CD1c-positive myeloid dendritic cell (primary cell): ENCODE results near the gene CLCN6.
A peak's percentile ranks its signal among the peaks of the same experiment; 100 is the strongest.

Experiments
- DNase-seq: peaks from one replicate; pipeline ENCODE4 v3.0.0-alpha.2; 2016; ENCODE audit errors: extremely low spot score

CLCN6 gene

DNA sequence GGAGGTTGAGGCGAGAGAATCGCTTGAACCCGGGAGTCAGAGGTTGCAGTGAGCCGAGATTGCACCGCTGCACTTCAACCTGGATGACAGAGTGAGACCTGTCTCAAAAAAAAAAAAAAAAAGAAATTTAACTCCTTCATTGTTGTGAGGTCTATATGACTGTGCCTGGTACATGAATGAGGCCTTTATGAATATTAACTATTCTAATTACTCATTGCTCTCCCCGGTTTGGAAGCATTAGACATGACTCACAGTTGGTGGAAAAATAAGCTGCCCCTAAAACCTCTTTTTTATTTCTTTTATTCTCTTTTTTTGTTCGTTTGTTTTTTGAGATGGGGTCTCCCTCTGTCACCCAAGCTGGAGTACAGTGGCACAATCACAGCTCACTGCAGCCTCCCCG lies 49.4 kb downstream of the CLCN6 start:
- no peak for DNase-seq

GRCh38 chr1:11856698-11857097 lies 50.7 kb downstream of the CLCN6 start:
- no peak for DNase-seq

GRCh38 chr1:11857164-11857851 lies 51.3 kb downstream of the CLCN6 start:
- no peak for DNase-seq

- no peak for DNase-seq
These were observed 52.2 kb downstream of the CLCN6 start for GRCh38 chr1:11858158-11858557.

GRCh38 chr1:11858613-11858967 lies 52.6 kb downstream of the CLCN6 start, which contains the start of gene NPPB:
NPPB (minus strand) TSS chr1:11858945; CDS start chr1:11858833, 112 bp downstream.
- DNase-seq = no peak

GRCh38 chr1:11858968-11859871 lies 53.2 kb downstream of the CLCN6 start:
- peak; percentile 57 for DNase-seq

- DNase-seq = no peak
These were observed 54.1 kb downstream of the CLCN6 start for GRCh38 chr1:11860083-11860482.

DNA sequence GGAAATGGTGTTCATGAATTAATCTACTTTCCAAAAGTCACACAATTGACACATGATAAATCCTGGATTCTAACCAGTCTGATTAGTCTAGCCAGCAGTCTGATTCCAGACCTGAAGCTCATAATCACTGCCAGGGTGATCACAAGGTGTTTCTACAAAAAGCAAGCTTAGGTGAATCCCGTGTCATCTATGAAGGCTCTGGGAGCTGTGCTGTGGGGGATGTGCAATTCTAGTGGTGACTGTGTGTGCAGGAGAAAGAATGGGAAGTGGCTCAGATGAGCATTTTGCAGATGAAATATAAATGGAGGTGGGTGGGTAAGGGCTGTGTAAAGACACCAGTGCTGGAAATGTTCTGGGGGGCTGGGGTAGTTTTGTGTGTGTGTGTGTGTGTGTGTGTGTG lies 54.6 kb downstream of the CLCN6 start:
- no peak for DNase-seq

- DNase-seq = no peak
These were observed 56.9 kb downstream of the CLCN6 start for GRCh38 chr1:11862890-11863289.

GRCh38 chr1:11868331-11868980 lies 62.5 kb downstream of the CLCN6 start:
- no peak for DNase-seq

DNA sequence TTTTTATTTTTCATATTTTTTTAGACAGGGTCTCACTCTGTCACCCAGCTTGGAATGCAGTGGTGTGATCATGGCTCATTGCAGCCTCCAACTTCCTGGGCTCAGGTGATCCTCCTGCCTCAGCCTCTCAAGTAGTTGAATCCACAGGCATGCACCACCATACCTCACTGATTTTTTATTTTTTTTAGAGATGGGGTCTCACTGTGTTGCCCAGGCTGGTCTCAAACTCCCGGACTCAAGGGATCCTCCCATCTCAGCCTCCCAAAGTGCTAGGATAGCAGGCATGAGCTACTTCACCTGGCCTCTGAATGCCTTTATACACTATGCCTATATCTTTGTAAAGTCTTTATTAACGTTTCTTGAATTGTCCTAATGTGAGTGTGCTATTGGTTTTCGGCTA lies 63.1 kb downstream of the CLCN6 start:
- no peak for DNase-seq

DNA sequence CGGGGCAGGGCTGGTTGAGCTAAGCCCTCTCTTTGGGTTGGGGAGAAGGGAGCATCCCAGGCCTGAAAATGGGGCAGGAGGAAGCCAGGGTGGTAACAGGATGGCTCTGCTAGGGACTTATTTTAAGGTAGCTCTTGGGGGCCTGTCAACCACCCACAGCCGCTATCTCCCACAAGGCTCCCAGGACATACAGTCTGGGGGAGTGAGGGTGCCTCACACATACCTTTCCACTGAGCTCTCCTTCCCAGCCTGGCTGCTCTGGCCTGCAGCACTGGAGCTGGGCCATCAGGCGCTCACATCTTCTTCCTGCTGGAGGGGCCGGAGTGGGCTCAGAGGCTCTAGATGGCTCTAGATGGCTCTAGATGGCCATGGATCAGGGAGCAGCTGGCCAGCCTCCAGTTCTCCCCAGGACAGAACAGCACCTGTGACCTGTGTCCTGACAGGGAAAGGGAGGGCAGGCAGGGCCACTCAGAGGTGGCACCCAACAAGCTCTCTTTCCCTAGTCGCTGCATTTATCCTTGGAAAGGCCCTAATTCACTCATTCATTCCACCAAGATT lies 63.7 kb downstream of the CLCN6 start:
- no peak for DNase-seq

- DNase-seq = no peak
These were observed 66.6 kb downstream of the CLCN6 start for GRCh38 chr1:11872545-11872944.

- DNase-seq = no peak
These were observed 67.6 kb downstream of the CLCN6 start for GRCh38 chr1:11873395-11874257.

DNA sequence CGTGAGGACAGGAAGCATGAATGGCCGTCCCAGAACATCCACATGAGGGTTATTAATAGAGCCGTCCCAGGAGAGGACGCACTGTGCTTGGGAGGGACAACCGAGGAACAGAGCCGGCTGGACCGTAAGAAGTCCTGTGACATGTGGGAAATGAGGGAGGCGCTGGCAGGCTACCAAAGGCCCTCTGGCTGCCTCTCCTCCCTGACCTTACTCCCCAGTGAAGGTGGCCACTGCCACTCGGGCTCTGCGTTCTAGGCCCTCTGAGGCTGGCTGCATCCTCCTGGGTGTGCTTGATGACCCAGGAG lies 68.2 kb downstream of the CLCN6 start:
- no peak for DNase-seq

GRCh38 chr1:11874624-11875023 lies 68.6 kb downstream of the CLCN6 start:
- DNase-seq = no peak

DNA sequence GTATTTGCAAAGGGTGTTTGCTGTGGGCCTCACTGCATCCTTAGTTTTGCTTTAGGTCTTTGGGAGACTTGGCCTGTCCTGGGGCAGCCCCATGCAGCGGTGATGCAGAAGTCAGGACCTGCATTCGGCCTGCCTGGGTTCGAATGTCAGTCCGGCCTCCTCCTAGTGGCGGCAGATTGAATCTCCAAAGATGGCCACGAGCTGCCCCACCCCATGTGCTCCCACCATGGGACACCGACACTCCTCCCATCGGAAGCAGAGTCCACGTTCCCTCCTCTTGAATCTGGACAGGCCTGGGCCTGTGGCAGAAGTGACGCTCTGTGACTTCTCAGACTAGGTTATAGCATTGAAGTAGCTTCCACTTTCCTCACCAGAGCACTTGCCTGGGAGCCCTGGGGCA lies 69.1 kb downstream of the CLCN6 start:
- no peak for DNase-seq

GRCh38 chr1:11877074-11877473 lies 71.1 kb downstream of the CLCN6 start:
- no peak for DNase-seq

GRCh38 chr1:11878081-11878890 lies 72.3 kb downstream of the CLCN6 start:
- no peak for DNase-seq

DNA sequence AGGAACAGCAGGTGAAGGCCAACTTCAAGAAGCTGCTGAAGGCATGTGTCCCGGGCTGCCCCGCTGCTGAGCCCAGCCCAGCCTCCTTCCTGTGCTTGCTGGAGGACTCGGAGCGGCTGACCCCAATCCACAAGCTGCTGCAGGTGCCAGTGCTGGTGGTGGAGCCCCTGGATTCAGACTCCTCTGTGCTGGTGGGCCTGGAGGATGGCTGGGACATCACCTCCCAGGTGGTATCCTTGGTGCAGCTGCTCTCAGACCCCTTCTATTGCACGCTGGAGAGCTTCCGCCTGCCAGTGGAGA lies 72.8 kb downstream of the CLCN6 start:
- no peak for DNase-seq
